GM12801 (cell line): ENCODE measurements around the gene FASN.

Source experiments
- CTCF ChIP-seq: IDR thresholded peaks from one replicate; pipeline ENCODE4 v1.5.1; 2011; ENCODE audit warnings: control low read depth; ENCODE audit not compliant: insufficient read length; ENCODE audit errors: extremely low read depth

The FASN gene

GRCh38 chr17:82081966-82082365 is 16.1 kb downstream of the FASN start:
- TF ChIP-seq CTCF: no peak

GRCh38 chr17:82081546-82081945 is 16.5 kb downstream of the FASN start:
- TF ChIP-seq CTCF: no peak

GRCh38 chr17:82080789-82081464 is 17.1 kb downstream of the FASN start:
- no peak for TF ChIP-seq CTCF

GRCh38 chr17:82080048-82080788 is 17.8 kb downstream of the FASN start:
- TF ChIP-seq CTCF: no peak

GRCh38 chr17:82079001-82079677 is 18.9 kb downstream of the FASN start:
- no peak for TF ChIP-seq CTCF

- TF ChIP-seq CTCF: no peak
Observed at GRCh38 chr17:82078433-82078832, 19.6 kb downstream of the FASN start.

- no peak for TF ChIP-seq CTCF
Observed at GRCh38 chr17:82077617-82078358, 20.2 kb downstream of the FASN start.
